ENCODE results near the gene DNAJB2.
"Not testable (repeated sequence)": the region's sequence is repeated elsewhere in the genome, so short reads cannot be mapped to it uniquely, and the experiment has no call there.

DNAJB2 gene

DNA sequence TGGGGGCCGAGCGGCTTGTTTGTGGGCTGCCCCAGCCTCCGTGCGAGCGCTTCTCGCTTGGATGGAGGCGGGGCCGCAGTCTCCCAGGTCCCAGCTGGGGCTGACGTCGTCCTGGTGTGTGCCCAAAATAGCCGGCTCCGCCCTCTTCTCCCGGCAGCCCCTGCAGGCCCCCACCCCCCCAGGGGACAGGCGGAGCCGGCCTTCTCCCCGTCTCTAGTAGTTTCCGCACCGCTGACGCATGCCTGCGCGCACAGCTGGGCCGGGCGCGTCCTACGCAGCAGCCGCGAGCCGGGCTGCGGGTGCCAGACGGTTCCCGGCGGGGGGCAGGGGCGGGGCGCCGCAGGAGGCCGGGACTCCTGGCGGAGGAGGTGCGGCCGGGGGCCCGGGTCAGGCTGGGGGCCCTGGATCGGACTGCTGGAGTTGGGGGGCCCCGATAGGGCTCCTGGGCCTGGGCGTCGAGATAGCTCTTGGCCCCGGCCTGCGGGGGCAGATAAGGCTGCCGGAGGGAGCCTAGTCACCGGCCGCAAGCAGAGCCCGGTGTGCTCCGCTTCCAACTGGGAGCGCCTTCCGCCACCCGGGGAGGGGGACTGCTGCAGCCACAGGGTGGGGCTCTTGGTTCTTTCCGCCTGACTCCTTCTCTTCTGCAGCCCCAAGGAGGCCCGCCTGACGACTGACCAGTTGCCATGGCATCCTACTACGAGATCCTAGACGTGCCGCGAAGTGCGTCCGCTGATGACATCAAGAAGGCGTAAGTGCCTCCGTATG is at the start of gene DNAJB2:
TSS of gene DNAJB2 (plus strand) at position 216 of the 765 bp plus-strand sequence. CDS start at position 684, 468 bp downstream.
- DNase-seq, result peak; percentile 100

DNA sequence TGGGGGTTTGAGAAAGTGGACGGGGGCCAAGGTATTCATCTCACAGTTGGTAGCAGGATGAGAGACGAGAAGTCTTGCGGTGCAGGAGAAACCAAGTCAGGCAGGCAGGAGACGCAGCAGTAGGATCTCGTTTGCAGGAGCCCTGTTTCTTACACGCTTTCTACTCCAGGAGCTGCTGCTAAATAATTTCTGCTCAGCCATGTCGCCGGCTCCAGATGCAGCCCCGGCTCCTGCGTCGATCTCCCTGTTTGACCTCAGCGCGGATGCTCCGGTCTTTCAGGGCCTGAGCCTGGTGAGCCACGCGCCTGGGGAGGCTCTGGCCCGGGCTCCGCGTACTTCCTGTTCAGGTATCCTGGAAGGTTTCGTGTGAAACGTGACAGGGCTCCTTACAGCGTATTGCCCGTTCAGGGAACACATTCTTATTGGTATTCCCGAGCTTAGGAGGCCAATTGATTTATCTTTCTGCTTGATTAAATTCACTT is 49.1 kb upstream of the DNAJB2 start:
- DNase-seq, result peak; percentile 59

DNA sequence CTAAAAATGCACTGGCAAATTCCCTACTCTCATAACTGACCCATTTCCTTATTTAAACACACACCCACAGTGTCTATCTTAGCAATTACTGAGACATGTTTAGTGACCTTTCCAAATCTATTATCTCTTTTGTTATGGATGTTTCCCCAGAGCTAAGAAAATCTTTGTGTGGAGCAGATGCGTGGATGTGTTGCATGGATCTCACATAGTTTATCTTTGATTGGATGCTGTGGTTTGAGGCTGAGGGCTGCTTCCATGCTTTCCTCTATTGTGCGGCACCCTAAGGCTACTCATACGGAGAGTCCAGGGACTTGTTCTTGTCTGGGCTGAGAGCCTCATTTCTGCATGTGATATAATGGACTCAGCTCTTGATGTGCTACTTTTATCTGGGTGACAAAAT is 44.8 kb upstream of the DNAJB2 start:
- no peak for DNase-seq

DNA sequence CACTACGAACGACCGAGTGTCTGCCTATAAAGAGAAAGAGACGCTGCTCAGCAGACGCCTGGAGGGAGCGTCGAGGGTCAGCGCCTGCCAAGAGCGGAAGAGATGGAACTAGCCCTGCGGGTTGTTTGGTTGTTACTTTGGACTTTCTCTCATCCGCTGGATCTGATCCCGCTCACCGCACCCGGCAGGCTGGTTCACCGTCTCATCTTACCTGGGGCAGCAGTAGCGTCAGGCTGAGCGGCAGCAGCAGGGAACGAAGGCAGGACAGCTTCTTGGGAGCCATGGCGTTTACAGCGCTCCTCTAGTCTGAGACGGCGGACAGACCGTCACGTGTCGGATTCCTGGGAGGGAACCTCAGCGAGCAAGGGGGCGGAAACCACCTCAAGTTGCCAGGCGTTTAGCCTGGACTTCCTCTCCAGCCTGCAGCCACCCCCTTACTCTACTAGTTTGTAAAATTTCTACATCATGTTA is 35.8 kb upstream of the DNAJB2 start:
- DNase-seq, result no peak

DNA sequence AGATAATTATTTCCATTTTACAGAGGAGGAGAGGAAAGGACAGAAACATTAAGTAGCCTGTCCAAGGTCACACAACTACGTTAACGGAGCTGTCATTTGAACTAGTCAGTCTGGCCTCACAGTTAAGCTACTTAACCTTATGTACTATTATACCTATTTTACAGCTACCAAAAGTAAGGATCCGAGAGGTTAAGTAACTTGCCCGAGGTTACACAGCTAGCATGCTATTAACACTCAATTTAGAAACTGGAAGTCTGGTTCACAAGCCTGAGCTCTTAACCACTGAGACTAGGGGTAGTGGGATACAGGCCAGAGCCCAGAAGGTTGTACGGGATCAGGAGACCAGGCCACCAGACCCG is 34.4 kb upstream of the DNAJB2 start:
- DNase-seq, result no peak

DNA sequence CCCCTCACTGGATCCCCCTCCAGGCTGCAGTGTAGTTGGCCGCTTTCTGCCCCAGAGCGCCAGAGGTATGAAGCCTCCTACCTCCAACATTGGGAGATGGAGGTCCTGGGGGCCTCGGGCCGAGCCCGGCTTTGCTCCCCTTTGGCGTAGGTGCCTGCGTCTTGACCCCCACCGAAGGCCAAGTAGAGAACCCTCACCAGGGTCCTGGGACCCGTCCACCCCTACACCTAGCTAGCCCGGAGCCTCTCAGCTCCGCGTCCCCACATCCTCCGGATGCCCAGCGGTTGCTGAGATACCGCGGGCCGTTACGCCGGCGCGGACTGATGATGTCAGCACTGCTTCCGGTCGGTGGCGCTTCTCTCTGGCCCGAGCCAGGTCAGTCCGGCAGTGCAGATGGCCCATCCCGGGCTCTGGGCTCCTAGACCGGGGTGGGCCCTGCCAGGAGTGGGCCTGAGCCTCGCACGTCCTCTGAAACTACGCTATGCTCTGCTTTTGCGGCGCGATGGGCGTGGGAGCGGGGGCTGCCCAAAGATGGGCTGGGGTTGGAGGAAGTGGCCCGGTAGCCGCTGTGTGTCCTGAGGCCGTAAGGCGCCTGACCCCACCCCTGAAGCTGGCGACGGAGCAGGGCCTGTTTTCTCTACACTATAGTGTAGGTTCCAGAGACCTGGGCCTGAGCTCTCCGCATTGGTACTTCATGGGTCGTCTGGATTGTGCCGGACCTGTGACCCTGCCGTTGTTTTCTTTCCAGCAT is 33.8 kb upstream of the DNAJB2 start, which contains the start of the genes GLB1L and STK16:
TSS of gene GLB1L (minus strand) at position 297 of the 751 bp plus-strand sequence. CDS start 1,871 bp downstream, outside the sequence.
TSS of gene STK16 (plus strand) at position 332 of the 751 bp plus-strand sequence. CDS start 521 bp downstream, outside the sequence.
- peak; percentile 95 for DNase-seq

DNA sequence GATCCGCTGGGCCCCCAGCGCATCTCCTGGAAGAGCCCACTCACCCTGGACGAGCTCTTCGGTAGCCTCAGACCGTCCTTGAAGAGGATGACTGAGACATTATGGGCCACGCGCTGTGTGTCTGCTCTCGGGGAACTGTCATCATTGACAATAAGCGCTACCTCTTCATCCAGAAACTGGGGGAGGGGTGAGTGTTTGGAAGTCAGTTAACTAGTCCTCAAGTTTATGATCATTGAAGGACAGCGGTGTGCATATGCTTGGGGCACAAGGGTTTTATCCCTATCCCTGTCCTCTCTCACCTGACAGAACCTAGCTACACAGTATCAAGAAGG is 33.3 kb upstream of the DNAJB2 start:
- DNase-seq, result no peak

DNA sequence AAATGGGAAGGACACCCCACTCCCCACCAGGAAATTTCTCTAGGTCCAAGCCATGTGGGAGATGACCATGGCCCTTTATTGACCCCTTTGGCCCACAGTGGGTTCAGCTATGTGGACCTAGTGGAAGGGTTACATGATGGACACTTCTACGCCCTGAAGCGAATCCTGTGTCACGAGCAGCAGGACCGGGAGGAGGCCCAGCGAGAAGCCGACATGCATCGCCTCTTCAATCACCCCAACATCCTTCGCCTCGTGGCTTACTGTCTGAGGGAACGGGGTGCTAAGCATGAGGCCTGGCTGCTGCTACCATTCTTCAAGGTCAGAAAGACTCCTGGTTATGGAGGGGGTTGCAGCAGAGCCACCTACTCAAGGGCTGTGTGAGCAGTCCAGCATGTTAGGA is 32.6 kb upstream of the DNAJB2 start:
- no peak for DNase-seq

DNA sequence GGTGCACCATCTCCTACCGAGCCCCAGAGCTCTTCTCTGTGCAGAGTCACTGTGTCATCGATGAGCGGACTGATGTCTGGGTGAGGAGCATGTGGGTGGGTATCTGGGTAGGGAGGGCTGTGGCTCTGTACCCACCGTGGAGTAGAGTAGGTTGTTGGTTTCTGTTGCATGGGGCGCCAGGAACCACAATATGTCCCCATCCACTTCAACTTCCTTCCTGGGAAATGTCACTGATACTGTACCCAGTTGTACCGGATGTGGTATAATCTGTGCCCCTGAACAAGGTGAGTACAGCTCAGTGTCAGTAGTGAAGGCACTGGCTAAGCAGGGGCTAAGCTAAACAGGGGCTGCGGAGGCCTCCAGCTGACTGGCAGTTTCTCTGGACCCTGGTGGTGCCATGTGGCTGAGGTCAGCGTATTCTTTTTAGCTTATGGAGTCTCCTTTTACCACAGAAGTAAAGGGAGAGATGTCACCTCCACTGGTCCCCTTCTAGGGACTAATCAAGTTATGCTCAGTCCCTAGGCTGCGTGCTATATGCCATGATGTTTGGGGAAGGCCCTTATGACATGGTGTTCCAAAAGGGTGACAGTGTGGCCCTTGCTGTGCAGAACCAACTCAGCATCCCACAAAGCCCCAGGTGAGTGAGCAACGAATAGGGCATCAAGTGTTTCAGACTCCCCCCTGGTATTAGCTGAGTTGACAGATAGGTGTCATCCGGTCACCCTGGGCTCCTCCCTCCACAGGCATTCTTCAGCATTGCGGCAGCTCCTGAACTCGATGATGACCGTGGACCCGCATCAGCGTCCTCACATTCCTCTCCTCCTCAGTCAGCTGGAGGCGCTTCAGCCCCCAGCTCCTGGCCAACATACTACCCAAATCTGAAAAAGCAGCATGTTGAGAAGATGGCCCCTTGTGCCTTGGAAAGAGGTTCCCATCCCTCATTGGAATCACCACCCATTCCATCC is 31.2 kb upstream of the DNAJB2 start:
- no peak for DNase-seq

DNA sequence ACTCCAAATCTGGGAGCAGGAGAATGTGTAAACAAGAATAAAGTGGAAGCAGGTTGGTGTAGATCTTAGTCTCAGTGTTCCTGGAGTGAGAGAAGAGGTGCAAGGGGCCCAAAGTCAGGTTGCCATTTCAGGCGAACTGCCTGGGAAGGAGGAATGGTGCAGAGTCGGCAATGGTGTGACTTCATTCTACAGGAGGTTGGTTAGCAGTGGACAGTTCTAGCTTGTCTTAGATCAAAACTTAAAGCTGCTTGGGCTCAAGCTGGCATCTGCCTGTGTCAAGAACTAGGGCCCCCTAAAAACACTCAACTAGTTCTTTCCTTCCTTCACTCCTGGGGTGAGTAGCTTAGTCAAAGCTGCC is 30.3 kb upstream of the DNAJB2 start:
- DNase-seq, result no peak

DNA sequence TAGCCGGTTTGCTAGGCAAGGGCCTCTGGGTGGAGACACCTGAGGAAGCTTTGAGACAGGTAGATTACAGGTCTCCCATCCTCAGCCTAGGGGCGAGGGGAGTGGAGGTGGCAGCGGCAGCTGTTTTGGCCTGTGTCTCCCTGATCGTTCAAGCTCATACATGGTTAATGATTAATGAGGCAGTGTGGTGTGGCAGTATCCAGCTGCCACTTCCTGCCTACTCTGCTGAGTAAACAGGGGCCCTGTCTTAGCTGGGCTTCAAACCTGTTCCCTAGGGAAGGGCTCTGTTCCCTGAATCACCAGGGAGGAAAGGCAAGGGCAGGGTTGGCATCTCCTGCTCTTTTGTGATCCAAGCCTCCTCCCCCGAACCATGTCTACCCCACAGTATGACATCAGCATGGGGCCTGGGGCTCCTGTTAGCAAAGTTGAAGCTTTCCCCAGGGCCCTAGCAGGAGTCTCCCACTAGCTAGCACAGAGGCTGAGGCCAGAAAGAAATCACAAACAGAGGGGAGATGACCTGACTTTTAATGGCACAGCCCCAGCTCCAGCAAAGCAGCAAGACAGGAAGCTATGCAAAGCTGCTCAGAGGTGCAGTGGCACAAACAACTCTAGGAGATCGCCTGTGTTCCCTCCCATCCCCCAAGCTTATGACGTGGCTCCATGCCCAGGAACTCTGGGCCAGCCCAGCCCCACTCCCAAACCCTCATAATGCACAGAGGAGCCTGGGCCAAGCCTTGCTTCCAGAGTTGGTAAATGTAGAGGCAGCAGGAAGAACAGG is 29.8 kb upstream of the DNAJB2 start:
- DNase-seq, result peak; percentile 69

DNA sequence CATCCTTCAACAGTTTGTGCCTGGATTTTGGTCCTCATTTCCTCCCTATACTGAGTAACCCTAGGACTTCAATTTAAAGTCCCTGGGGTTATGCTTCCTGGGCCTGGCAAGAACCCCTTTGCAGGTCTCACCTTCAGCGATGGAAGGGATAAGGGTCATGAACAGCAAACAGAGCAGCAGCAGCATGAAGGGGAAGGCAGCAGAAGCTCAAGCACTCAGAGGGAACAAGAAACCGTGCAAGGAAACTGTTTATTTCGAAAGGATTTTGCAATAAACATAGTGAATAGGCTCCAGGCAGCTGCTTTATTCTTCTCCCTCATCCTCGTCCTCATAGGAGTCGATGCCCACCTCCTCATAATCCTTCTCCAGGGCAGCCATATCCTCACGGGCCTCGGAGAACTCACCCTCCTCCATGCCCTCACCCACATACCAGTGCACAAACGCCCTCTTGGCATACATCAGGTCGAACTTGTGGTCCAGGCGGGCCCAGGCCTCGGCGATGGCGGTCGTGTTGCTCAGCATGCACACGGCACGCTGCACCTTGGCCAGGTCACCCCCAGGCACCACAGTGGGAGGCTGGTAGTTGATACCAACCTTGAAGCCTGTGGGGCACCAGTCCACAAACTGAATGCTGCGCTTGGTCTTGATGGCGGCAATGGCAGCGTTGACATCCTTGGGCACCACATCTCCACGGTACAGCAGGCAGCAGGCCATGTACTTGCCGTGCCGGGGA is 29.0 kb upstream of the DNAJB2 start:
- DNase-seq, result no peak

DNA sequence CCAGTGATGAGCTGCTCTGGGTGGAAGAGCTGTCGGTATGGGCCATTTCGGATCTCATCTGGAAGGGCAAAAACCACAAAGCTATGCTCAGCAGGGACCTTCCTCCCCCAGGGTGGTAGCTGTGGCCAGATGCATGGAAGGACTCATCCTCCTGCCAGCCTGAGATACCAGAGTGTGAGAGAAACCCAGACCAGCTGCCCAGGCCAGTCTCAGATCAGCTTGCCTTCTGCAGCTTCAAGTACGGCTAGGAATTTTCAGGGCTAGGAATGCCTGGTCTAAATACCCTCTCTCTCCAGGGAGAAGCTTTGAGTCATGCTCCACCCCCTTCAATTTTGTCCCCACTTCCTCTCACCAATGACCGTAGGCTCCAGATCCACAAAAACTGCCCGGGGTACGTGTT is 27.5 kb upstream of the DNAJB2 start:
- no peak for DNase-seq

DNA sequence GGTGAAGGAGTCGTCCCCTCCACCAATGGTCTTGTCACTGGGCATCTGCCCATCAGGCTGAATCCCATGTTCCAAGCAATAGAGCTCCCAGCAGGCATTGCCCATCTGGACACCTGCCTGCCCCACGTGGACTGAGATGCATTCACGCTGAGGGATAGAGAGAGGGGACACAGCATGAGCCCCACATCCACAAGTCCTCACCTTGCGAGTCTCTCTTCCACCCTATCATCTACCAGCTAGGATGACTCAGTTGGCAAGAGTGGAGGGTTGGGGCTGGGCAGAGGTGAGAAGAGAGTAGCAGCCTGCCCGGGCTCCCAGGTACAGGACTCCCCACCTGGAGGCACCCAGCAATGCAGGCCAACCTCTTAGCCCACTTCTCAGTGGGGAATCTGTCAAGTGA is 27.1 kb upstream of the DNAJB2 start:
- no peak for DNase-seq

DNA sequence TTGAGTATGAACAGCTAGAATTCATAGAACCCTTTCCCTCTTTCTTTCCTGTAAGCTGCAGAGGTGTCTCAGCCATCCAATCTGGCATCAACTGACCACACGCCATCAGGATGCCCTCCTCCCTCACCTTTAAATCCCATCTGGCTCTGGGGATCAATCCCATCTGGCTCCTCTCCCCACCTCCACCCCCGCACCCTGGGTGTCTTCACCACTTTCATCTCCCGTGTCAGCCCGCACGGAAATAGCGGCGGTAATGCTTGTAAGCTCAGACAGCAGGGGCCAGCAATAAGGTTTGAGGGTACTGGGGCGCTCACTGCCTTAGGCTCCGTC is 26.6 kb upstream of the DNAJB2 start:
- no peak for DNase-seq

DNA sequence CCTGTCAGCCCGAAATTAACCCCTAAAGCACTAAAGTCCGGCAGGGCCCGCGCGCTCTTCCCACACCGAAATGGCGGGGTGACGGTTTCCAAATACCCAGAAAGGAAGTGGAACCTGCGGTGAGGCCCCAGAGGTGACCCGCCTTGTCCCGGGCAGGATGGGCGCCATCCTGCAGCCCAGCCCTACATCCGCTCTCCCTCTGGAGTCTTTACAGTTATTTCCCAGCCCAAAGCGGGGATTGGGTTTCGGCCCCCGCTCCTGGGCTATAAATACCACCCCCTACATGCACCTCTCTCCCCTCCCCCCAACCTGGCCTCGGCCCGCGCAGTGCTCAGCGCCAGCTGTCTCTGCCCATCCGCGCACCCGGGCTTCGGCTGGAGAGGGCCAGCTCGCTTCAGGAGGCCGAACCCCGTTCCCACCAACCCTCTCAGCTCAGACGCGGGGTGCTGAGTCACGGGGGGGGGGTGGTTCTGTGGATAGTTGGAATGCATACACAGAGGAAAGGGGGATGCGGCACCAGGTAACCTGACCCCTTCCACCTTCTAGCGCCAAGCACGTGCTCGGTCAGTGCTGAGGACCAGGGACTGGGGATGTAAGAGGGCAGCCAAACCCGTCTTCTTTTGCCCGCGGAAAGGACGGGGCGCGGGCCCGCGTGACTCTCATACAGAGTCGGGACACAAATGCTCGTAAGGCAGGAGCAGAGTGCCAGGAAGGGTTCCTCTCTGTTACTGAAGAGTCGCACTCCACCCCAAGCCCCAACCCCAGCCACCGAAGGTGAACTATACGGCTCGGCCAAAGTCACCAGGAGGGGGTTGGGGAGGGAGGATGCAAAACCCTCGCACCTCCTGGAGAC is 26.0 kb upstream of the DNAJB2 start, which contains the start of gene TUBA4B:
TSS of gene TUBA4B (plus strand) at position 344 of the 853 bp plus-strand sequence. CDS start at position 509, 165 bp downstream.
- DNase-seq, result peak; percentile 59

DNA sequence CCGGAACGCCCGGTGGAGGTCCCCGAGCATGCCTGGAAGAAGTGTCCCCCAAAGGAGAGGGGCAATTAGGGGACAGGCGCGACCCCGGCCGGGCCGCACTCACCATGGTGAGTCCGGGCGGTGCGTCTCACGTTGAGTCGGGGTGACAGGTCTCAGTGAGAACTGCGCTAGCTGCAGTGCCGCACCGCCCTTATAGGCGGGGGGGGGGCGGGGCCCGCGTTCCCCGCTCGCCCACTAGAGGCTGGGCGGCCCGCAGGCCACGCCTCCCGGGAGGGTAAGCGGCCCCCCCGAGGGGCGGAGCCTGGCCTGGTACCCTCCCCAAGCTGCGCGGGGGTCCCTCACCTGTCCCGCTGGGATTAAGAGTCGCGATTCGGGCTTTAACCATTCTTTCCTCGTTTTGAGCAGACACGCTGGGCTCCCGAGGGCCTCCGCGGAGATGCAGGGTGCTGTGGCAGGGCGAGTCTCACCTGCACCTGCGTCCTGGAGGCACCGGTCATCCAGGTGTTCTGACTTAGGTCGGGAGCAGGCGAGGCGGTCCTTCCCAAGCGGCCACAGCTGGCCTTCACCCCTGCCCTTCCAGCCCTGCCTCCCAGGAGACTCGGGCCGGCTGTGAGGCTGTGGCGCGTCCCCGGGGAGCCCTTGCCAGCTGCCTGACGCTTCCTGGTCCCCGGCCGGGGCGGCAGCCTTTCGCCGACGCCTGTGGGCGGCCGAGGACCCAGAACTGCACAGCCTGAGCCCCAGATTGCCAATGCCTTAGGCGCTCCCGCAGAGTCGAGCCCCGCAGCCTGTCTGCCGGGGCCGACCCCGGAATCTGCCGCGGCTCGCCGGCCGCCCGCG is 25.2 kb upstream of the DNAJB2 start, which contains the start of gene TUBA4A:
TSS of gene TUBA4A (minus strand) at position 166 of the 837 bp plus-strand sequence. CDS start at position 106, 60 bp downstream.
- peak; percentile 85 for DNase-seq

DNA sequence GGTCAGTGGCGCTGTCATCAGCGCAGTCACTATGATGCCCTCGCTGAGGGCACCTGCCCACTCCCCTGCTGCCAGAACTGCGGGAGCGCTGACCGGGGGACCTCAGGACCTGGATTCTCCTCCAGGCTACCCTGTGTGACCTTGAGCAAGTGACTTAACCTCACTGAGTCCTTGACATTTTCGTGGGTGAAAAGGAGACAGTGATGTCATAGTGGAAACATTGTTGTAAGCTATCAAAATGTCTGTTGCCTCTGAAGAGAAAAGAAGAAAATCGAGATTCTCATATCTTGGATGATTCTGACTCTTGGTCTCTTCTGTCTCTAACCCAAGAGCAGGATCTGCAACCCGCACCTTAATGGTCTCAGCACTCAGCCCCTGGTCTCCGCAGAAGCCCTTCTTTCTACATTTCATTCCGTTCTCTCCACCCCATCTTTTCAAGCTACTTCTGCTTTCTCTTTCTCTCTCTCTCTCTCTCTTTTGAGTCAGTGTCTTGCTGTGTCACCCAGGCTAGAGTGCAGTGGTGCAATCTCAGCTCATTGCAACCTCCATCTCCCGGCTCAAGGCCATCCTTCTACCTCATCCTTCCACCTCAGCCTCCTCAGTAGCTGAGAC is 24.5 kb upstream of the DNAJB2 start:
- peak; percentile 68 for DNase-seq

DNA sequence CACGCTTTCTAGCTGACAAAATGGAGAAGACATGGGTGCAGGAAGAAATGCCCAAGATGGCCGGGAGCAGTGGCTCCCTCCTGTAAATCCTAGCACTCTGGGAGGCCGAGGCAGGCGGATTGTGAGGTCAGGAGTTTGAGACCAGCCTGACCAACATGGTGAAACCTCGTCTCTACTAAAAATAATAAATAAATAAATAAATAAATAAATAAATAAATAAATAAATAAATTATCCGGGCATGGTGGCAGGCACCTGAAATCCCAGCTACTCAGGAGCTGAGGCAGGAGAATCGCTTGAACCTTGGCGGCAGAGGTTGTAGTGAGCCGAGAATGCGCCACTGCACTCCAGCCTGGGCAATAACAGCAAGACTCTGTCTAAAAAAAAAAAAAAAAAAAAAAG is 20.2 kb upstream of the DNAJB2 start:
- DNase-seq, result not testable (repeated sequence)

Data from OCI-M1 (cell line).